ENCODE measurements around the gene PSMD6. TPM values are rescaled to one million over a fixed set of nuclear protein-coding genes. Genes with fewer than 3 reads are reported as not detected.

Gene PSMD6
- total and polyA plus RNA-seq, 9 of the 15 experiments (the other 6 are each of a cell fraction or from before 2014, with no cell fraction given), result 78.2 to 133 (median 113) TPM

DNA sequence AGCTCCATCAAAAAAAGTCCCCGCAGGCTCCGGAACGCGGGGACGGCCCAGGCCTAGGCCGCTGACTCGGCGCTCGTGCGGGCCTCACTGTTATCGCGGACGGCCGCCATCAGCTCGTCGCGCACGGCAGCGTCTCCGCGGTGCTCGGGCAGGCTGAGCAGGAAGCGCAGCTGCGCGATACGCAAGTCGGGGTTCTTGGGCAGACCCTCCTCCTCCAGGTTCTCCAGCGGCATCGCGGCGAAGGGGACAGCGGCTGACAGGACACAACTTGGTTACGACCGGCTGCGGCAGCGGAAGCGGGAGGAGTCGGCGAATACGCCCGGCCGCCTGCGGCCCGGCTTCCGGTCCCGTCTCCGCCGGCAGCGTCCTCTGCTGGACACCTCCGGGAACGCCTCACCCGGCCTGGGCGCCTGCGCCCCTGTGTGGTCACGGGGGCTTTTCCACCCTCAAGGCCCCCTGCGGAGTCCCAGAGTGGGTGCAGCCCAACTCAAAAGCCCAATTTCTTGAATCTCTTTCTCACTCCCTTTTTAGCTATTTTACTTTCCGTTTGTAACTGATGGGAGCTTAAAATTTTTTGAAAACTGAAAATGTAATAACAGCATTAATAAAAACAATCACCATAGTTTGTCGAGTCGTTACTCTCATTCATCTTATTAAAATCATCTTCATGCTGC is at the start of gene PSMD6 (continued):
- TF ChIP-seq, protein P1, sequence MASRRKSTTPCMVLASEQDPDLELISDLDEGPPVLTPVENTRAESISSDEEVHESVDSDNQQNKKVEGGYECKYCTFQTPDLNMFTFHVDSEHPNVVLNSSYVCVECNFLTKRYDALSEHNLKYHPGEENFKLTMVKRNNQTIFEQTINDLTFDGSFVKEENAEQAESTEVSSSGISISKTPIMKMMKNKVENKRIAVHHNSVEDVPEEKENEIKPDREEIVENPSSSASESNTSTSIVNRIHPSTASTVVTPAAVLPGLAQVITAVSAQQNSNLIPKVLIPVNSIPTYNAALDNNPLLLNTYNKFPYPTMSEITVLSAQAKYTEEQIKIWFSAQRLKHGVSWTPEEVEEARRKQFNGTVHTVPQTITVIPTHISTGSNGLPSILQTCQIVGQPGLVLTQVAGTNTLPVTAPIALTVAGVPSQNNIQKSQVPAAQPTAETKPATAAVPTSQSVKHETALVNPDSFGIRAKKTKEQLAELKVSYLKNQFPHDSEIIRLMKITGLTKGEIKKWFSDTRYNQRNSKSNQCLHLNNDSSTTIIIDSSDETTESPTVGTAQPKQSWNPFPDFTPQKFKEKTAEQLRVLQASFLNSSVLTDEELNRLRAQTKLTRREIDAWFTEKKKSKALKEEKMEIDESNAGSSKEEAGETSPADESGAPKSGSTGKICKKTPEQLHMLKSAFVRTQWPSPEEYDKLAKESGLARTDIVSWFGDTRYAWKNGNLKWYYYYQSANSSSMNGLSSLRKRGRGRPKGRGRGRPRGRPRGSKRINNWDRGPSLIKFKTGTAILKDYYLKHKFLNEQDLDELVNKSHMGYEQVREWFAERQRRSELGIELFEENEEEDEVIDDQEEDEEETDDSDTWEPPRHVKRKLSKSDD (conservative IDR thresholded peaks at IDR 0.05; ENCODE audit: low read length), result no peak
- TF ChIP-seq ZNF23 (CRISPR knock-in tag; IDR thresholded peaks at IDR 0.05) (no peak), STAT5A (IDR thresholded peaks at IDR 0.05; ENCODE audit: borderline replicate concordance, low read length) (peak; percentile 7; the same call in 1 of the 2 replicates), NFE2 (IDR thresholded peaks at IDR 0.05; ENCODE audit: low read depth) (0 out of 2 replicates have a peak, but pooled peaks have one; percentile 3), CBFA2T3 (IDR thresholded peaks at IDR 0.05) (no peak), TGIF2 (CRISPR knock-in tag; IDR thresholded peaks at IDR 0.05) (no peak), BRD4 (IDR thresholded peaks at IDR 0.05) (no peak), SMAD3 (CRISPR knock-in tag; conservative IDR thresholded peaks at IDR 0.05) (no peak), ZNF75A (CRISPR knock-in tag; IDR thresholded peaks at IDR 0.05) (no peak), TEAD4 (IDR thresholded peaks at IDR 0.05; ENCODE audit: low read length) (no peak), TEAD4 (CRISPR knock-in tag; IDR thresholded peaks at IDR 0.05; ENCODE audit: borderline replicate concordance) (no peak), SREBF1 (IDR thresholded peaks at IDR 0.05; ENCODE audit: borderline replicate concordance, low read depth, low read length) (no peak), SAFB (IDR thresholded peaks at IDR 0.05; ENCODE audit: borderline replicate concordance, low read depth, low read length) (no peak), U2AF2 (optimal IDR thresholded peaks at IDR 0.05; ENCODE audit: low read depth, low read length) (no peak)
- TF ChIP-seq, protein P2, sequence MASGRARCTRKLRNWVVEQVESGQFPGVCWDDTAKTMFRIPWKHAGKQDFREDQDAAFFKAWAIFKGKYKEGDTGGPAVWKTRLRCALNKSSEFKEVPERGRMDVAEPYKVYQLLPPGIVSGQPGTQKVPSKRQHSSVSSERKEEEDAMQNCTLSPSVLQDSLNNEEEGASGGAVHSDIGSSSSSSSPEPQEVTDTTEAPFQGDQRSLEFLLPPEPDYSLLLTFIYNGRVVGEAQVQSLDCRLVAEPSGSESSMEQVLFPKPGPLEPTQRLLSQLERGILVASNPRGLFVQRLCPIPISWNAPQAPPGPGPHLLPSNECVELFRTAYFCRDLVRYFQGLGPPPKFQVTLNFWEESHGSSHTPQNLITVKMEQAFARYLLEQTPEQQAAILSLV (tag; IDR thresholded peaks at IDR 0.05), result no peak
- TF ChIP-seq, protein P3, sequence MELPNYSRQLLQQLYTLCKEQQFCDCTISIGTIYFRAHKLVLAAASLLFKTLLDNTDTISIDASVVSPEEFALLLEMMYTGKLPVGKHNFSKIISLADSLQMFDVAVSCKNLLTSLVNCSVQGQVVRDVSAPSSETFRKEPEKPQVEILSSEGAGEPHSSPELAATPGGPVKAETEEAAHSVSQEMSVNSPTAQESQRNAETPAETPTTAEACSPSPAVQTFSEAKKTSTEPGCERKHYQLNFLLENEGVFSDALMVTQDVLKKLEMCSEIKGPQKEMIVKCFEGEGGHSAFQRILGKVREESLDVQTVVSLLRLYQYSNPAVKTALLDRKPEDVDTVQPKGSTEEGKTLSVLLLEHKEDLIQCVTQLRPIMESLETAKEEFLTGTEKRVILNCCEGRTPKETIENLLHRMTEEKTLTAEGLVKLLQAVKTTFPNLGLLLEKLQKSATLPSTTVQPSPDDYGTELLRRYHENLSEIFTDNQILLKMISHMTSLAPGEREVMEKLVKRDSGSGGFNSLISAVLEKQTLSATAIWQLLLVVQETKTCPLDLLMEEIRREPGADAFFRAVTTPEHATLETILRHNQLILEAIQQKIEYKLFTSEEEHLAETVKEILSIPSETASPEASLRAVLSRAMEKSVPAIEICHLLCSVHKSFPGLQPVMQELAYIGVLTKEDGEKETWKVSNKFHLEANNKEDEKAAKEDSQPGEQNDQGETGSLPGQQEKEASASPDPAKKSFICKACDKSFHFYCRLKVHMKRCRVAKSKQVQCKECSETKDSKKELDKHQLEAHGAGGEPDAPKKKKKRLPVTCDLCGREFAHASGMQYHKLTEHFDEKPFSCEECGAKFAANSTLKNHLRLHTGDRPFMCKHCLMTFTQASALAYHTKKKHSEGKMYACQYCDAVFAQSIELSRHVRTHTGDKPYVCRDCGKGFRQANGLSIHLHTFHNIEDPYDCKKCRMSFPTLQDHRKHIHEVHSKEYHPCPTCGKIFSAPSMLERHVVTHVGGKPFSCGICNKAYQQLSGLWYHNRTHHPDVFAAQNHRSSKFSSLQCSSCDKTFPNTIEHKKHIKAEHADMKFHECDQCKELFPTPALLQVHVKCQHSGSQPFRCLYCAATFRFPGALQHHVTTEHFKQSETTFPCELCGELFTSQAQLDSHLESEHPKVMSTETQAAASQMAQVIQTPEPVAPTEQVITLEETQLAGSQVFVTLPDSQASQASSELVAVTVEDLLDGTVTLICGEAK (IDR thresholded peaks at IDR 0.05), result peak; percentile 94
- TF ChIP-seq, protein P3 (CRISPR knock-in tag; IDR thresholded peaks at IDR 0.05), result no peak

All from K562 (cell line).